Measurements from ENCODE around the gene CMSS1. TPM values are rescaled to one million over a fixed set of nuclear protein-coding genes. Genes with fewer than 3 reads are reported as not detected.

CMSS1 gene
- total RNA-seq, 1 experiment from 2014 or later: 86.3 TPM

GRCh38 chr3:100214574-100214964 lies 396.9 kb downstream of the CMSS1 start:
- intact Hi-C loops (cut with micrococcal nuclease; ENCODE audit: unreplicated experiment): no loop called here
- ChIA-PET POLR2A (no interaction called here), CTCF (interaction anchor here (0.7 kb wide), 1 partner anchor 320 kb away, joined by 3 read pairs; no protein-coding TSS in a partner anchor)
- no peak overlapping the region for H3K4me3 ChIP-seq (ENCODE audit: low read depth in 2 of 2, low read length in 2 of 2)
- H3K4me1 ChIP-seq (ENCODE audit: control insufficient read depth, insufficient read depth, low read length): no peaks in the 10 kb centered on the region
- no peaks in the 10 kb centered on the region for H3K9me3 ChIP-seq (ENCODE audit: control insufficient read depth, insufficient read depth, low read depth, low read length)
- no peaks in the 10 kb centered on the region for H3K27me3 ChIP-seq (ENCODE audit: control insufficient read depth, insufficient read depth, low read length)
- H3K36me3 ChIP-seq (ENCODE audit: control insufficient read depth, insufficient read depth, low read length): no peaks in the 10 kb centered on the region
- in situ Hi-C loops (cut with HindIII; ENCODE audit: low pct_unique_long_range_greater_than_20kb, low sequenced_read_pairs): no loop called here
- TF ChIP-seq REST (IDR thresholded peaks at IDR 0.05; ENCODE audit: insufficient read depth in 1 of 2, low read depth in 2 of 2, low read length in 1 of 2): no peak
- TF ChIP-seq CTCF (IDR thresholded peaks at IDR 0.05): no peak
- no peak overlapping the region for H3K27ac ChIP-seq (ENCODE audit: low read length)
- ATAC-seq (no peak), DNase-seq (ENCODE audit: low read depth, low spot score) (no peak)
- BruUV-seq (replicated peaks): no TSS peak

DNA sequence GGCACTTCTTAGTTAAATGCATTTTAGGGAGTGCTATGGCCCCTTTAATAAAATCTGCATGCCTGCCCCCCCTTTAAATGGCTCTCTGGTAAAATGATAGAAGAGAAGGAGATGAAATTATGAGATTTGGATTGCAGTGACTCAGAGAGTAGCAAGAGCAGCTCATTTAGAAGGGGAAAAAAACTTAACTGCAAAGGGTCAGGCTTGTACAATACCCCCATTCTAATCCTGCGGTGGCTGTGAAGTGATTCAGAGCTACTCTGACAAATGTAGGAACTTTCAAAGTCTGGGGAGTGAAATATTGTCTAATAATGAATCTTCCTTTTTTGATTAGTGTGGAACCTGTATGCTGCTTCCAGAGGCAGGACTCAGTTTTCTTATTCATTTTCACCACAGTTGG lies 399.1 kb downstream of the CMSS1 start:
- BruUV-seq (replicated peaks): no TSS peak
- intact Hi-C loops (cut with micrococcal nuclease; ENCODE audit: unreplicated experiment): no loop called here
- Histone ChIP-seq H3K36me3 (ENCODE audit: control insufficient read depth, insufficient read depth, low read length) (no peaks in the 10 kb centered on the region), H3K4me1 (ENCODE audit: control insufficient read depth, insufficient read depth, low read length) (no peaks in the 10 kb centered on the region), H3K9me3 (ENCODE audit: control insufficient read depth, insufficient read depth, low read depth, low read length) (peaks cover 5% of the 10 kb centered on the region; the same call in 1 of the 2 replicates), H3K27me3 (ENCODE audit: control insufficient read depth, insufficient read depth, low read length) (no peaks in the 10 kb centered on the region), H3K27ac (ENCODE audit: low read length) (no peak overlapping the region), H3K4me3 (ENCODE audit: low read depth in 2 of 2, low read length in 2 of 2) (no peak overlapping the region)
- no peak for TF ChIP-seq POLR2AphosphoS5 (IDR thresholded peaks at IDR 0.05; ENCODE audit: low read depth, low read length)
- TF ChIP-seq TCF7L2 (IDR thresholded peaks at IDR 0.05; ENCODE audit: low read depth, low read length): no peak
- no peak for ATAC-seq
- in situ Hi-C loops (cut with HindIII; ENCODE audit: low pct_unique_long_range_greater_than_20kb, low sequenced_read_pairs): no loop called here
- DNase-seq (ENCODE audit: low read depth, low spot score): no peak
- ChIA-PET POLR2A (no interaction called here), CTCF (no interaction called here)

- Histone ChIP-seq H3K9me3 (ENCODE audit: control insufficient read depth, insufficient read depth, low read depth, low read length) (peaks cover 5% of the 10 kb centered on the region; the same call in 1 of the 2 replicates), H3K4me3 (ENCODE audit: low read depth in 2 of 2, low read length in 2 of 2) (no peak overlapping the region), H3K27ac (ENCODE audit: low read length) (no peak overlapping the region), H3K27me3 (ENCODE audit: control insufficient read depth, insufficient read depth, low read length) (no peaks in the 10 kb centered on the region), H3K4me1 (ENCODE audit: control insufficient read depth, insufficient read depth, low read length) (no peaks in the 10 kb centered on the region), H3K36me3 (ENCODE audit: control insufficient read depth, insufficient read depth, low read length) (no peaks in the 10 kb centered on the region)
- intact Hi-C loops (cut with micrococcal nuclease; ENCODE audit: unreplicated experiment) (no loop called here), in situ Hi-C loops (cut with HindIII; ENCODE audit: low pct_unique_long_range_greater_than_20kb, low sequenced_read_pairs) (no loop called here)
- CTCF ChIA-PET: no interaction called here
- ATAC-seq (no peak), DNase-seq (ENCODE audit: low read depth, low spot score) (no peak)
- POLR2A ChIA-PET: no interaction called here
- BruUV-seq (replicated peaks): no TSS peak
- TF ChIP-seq REST (IDR thresholded peaks at IDR 0.05; ENCODE audit: insufficient read depth in 1 of 2, low read depth in 2 of 2, low read length in 1 of 2): no peak
- TF ChIP-seq SIN3A (IDR thresholded peaks at IDR 0.05; ENCODE audit: borderline replicate concordance, insufficient read depth, low read depth, low read length): no peak
- no peak for TF ChIP-seq TCF7L2 (IDR thresholded peaks at IDR 0.05; ENCODE audit: low read depth, low read length)
- no peak for TF ChIP-seq POLR2AphosphoS5 (IDR thresholded peaks at IDR 0.05; ENCODE audit: low read depth, low read length)
- TF ChIP-seq CTCF (IDR thresholded peaks at IDR 0.05): no peak
These were observed 403.5 kb downstream of the CMSS1 start for GRCh38 chr3:100221159-100221558.
